NCI-H774 (cell line): ENCODE measurements around the gene AGER.
A peak's percentile ranks its signal among the peaks of the same experiment; 100 is the strongest.

ENCODE experiments used
- DNase-seq: peaks from one replicate; lab custom pipeline; 2025; lab: John Stamatoyannopoulos, UW

The AGER gene

GRCh38 chr6:32168807-32169591 lies 15.1 kb downstream of the AGER start:
- no peak for DNase-seq

GRCh38 chr6:32168350-32168749 lies 15.7 kb downstream of the AGER start:
- no peak for DNase-seq

- DNase-seq: no peak
Observed at GRCh38 chr6:32167761-32168262, 16.2 kb downstream of the AGER start.

GRCh38 chr6:32167154-32167760 lies 16.8 kb downstream of the AGER start:
- no peak for DNase-seq

- no peak for DNase-seq
Observed at GRCh38 chr6:32166411-32167061, 17.5 kb downstream of the AGER start.

- DNase-seq: no peak
Observed at GRCh38 chr6:32164295-32164694, 19.8 kb downstream of the AGER start, which contains the start of gene EGFL8. Gene EGFL8, plus strand, starts transcription at chr6:32164595. Its CDS starts 1,571 bp downstream, at chr6:32166166.

GRCh38 chr6:32163559-32164258 lies 20.3 kb downstream of the AGER start:
- no peak for DNase-seq

- no peak for DNase-seq
Observed at GRCh38 chr6:32158052-32158451, 26.0 kb downstream of the AGER start.

- no peak for DNase-seq
Observed at GRCh38 chr6:32156891-32157290, 27.2 kb downstream of the AGER start.

- DNase-seq: peak; percentile 51
Observed at GRCh38 chr6:32154514-32155161, 29.4 kb downstream of the AGER start.

GRCh38 chr6:32153564-32154513 lies 30.2 kb downstream of the AGER start, which contains the start of gene PPT2:
Gene PPT2, plus strand, starts transcription at chr6:32154141. Its CDS starts 454 bp downstream, at chr6:32154595.
- peak; percentile 84 for DNase-seq

GRCh38 chr6:32152769-32153563 lies 31.1 kb downstream of the AGER start:
- DNase-seq: no peak

GRCh38 chr6:32151863-32152768 lies 31.9 kb downstream of the AGER start, which contains the start of gene PRRT1:
Gene PRRT1, minus strand, starts transcription at chr6:32151939. Its CDS starts 112 bp downstream, at chr6:32151827.
- no peak for DNase-seq

GRCh38 chr6:32151181-32151862 lies 32.7 kb downstream of the AGER start:
- no peak for DNase-seq

GRCh38 chr6:32149932-32150870 lies 33.9 kb downstream of the AGER start:
- no peak for DNase-seq

GRCh38 chr6:32149092-32149755 lies 34.8 kb downstream of the AGER start:
- no peak for DNase-seq
